ENCODE data around the gene ARSI.
"Not testable (repeated sequence)": the region's sequence is repeated elsewhere in the genome, so short reads cannot be mapped to it uniquely, and the experiment has no call there.

Gene ARSI

GRCh38 chr5:150265870-150266383 is 36.8 kb downstream of the ARSI start:
- no peak for DNase-seq (ENCODE audit: low read depth)

GRCh38 chr5:150264667-150265603 is 37.8 kb downstream of the ARSI start:
- no peak for DNase-seq (ENCODE audit: low read depth)

GRCh38 chr5:150263801-150264621 is 38.7 kb downstream of the ARSI start:
- no peak for DNase-seq (ENCODE audit: low read depth)

GRCh38 chr5:150263375-150263775 is 39.3 kb downstream of the ARSI start:
- DNase-seq (ENCODE audit: low read depth): no peak

- DNase-seq (ENCODE audit: low read depth): no peak
Measured at GRCh38 chr5:150262502-150262901, 40.2 kb downstream of the ARSI start.

- no peak for DNase-seq (ENCODE audit: low read depth)
Measured at GRCh38 chr5:150261231-150261630, 41.5 kb downstream of the ARSI start.

GRCh38 chr5:150258130-150258529 is 44.6 kb downstream of the ARSI start:
- no peak for DNase-seq (ENCODE audit: low read depth)

GRCh38 chr5:150257424-150257823 is 45.3 kb downstream of the ARSI start:
- DNase-seq (ENCODE audit: low read depth): no peak

- no peak for DNase-seq (ENCODE audit: low read depth)
Measured at GRCh38 chr5:150256410-150257064, 46.2 kb downstream of the ARSI start.

GRCh38 chr5:150255659-150256409 is 46.9 kb downstream of the ARSI start:
- no peak for DNase-seq (ENCODE audit: low read depth)

- no peak for DNase-seq (ENCODE audit: low read depth)
Measured at GRCh38 chr5:150254774-150255173, 47.9 kb downstream of the ARSI start.

GRCh38 chr5:150254363-150254762 is 48.3 kb downstream of the ARSI start:
- no peak for DNase-seq (ENCODE audit: low read depth)

GRCh38 chr5:150253416-150254208 is 49.1 kb downstream of the ARSI start:
- no peak for DNase-seq (ENCODE audit: low read depth)

- DNase-seq (ENCODE audit: low read depth): no peak
Measured at GRCh38 chr5:150252489-150252888, 50.2 kb downstream of the ARSI start.

GRCh38 chr5:150251504-150251903 is 51.2 kb downstream of the ARSI start:
- no peak for DNase-seq (ENCODE audit: low read depth)

- no peak for DNase-seq (ENCODE audit: low read depth)
Measured at GRCh38 chr5:150249744-150250143, 53.0 kb downstream of the ARSI start.

GRCh38 chr5:150248946-150249345 is 53.8 kb downstream of the ARSI start:
- DNase-seq (ENCODE audit: low read depth): no peak

GRCh38 chr5:150248493-150248892 is 54.2 kb downstream of the ARSI start:
- not testable (repeated sequence) for DNase-seq (ENCODE audit: low read depth)

GRCh38 chr5:150247726-150248125 is 55.0 kb downstream of the ARSI start:
- DNase-seq (ENCODE audit: low read depth): no peak

- DNase-seq (ENCODE audit: low read depth): no peak
Measured at GRCh38 chr5:150246835-150247234, 55.9 kb downstream of the ARSI start.

GRCh38 chr5:150246429-150246828 is 56.3 kb downstream of the ARSI start:
- no peak for DNase-seq (ENCODE audit: low read depth)
